H1 (cell line): ENCODE data around the gene ZNF511. TPM values are rescaled to one million over a fixed set of nuclear protein-coding genes. Genes with fewer than 3 reads are reported as not detected.

Experiments used
- CTCF ChIA-PET: fragments of 300-600 bp; sonication (Branson Sonifier 250); formaldehyde crosslinking; loops from one replicate; lab custom pipeline; 2021; ENCODE audit not compliant: partially characterized antibody; lab: Charles Lee
- POLR2A ChIA-PET: fragments of 300-600 bp; sonication (Branson Sonifier 250); formaldehyde crosslinking; loops from one replicate; lab custom pipeline; 2021; ENCODE audit warnings: inconsistent platforms; ENCODE audit not compliant: partially characterized antibody; lab: Charles Lee
- DNase-seq, 2 experiments: peaks; one replicate each; pipeline versions ENCODE4 v3.0.0 to v3.0.0-alpha.2; 2010 to 2022; ENCODE audit warnings: low spot score in 2 of 2, low read depth in 1 of 2, mixed read lengths in 1 of 2
- FAIRE-seq: peaks from 2 replicates; lab custom pipeline; 2011; peaks lifted over from hg19 to GRCh38; lab: Jason Lieb, UNC
- H2AFZ ChIP-seq: 2 replicates; pipeline ENCODE4 v1.8.1; 2012; ENCODE audit warnings: low read length, inconsistent platforms
- H2AK5ac ChIP-seq: 2 replicates; pipeline ENCODE4 v1.6.1; 2013; ENCODE audit warnings: low read depth, low read length
- H2BK120ac ChIP-seq: replicated peaks from 2 replicates; pipeline ENCODE3; 2013; ENCODE audit warnings: low read depth, low read length, inconsistent platforms
- H2BK12ac ChIP-seq: 2 replicates; pipeline ENCODE4 v1.6.1; 2013; ENCODE audit warnings: low read depth, low read length
- H2BK15ac ChIP-seq: 2 replicates; pipeline ENCODE4 v1.6.1; 2013; ENCODE audit warnings: low read length
- H2BK20ac ChIP-seq: 2 replicates; pipeline ENCODE4 v1.6.1; 2013; ENCODE audit warnings: low read length
- H2BK5ac ChIP-seq: 2 replicates; pipeline ENCODE4 v1.6.1; 2013; ENCODE audit warnings: low read depth, low read length
- H3K14ac ChIP-seq: 2 replicates; pipeline ENCODE4 v1.6.1; 2013; ENCODE audit warnings: inconsistent platforms; ENCODE audit not compliant: insufficient read length
- H3K18ac ChIP-seq: 2 replicates; pipeline ENCODE4 v1.6.1; 2013; ENCODE audit warnings: low read length; ENCODE audit errors: extremely low read depth
- H3K23ac ChIP-seq: 2 replicates; pipeline ENCODE4 v1.6.1; 2013; ENCODE audit warnings: inconsistent platforms; ENCODE audit not compliant: insufficient read length
- H3K23me2 ChIP-seq: 2 replicates; pipeline ENCODE4 v1.6.1; 2013; ENCODE audit warnings: low read depth, low read length
- H3K27ac ChIP-seq: 2 replicates; pipeline ENCODE4 v1.6.1; 2011; ENCODE audit warnings: low read depth, low read length, inconsistent platforms
- H3K27me3 ChIP-seq, 4 experiments: replicated peaks in 1 of 4; 1 replicate in 1 of 4; 2 replicates in 3 of 4; pipeline versions ENCODE4 v1.6.1 to v1.8.1; 2011 to 2013; ENCODE audit warnings: low read length in 3 of 4, mild to moderate bottlenecking in 3 of 4, inconsistent platforms in 2 of 4, mixed read lengths in 2 of 4, moderate library complexity in 1 of 4; ENCODE audit not compliant: control insufficient read depth in 3 of 4, insufficient read depth in 3 of 4; ENCODE audit errors: extremely low read depth in 1 of 4
- H3K36me3 ChIP-seq, 4 experiments: 2 replicates each; pipeline versions ENCODE4 v1.6.1 to v1.8.1; 2011 to 2013; ENCODE audit warnings: mild to moderate bottlenecking in 4 of 4, low read length in 3 of 4, moderate library complexity in 2 of 4, control low read depth in 1 of 4, inconsistent platforms in 1 of 4; ENCODE audit not compliant: insufficient read depth in 4 of 4, control insufficient read depth in 2 of 4
- H3K4ac ChIP-seq: replicated peaks from 2 replicates; pipeline ENCODE3; 2013; ENCODE audit warnings: low read length, low read depth, mixed read lengths, inconsistent platforms; ENCODE audit not compliant: insufficient read length
- H3K4me1 ChIP-seq, 4 experiments: replicated peaks in 1 of 4; 1 replicate in 1 of 4; 2 replicates in 3 of 4; pipeline versions ENCODE4 v1.6.1 to v1.8.1; 2011 to 2013; ENCODE audit warnings: low read length in 3 of 4, inconsistent platforms in 2 of 4, mixed read lengths in 1 of 4; ENCODE audit not compliant: insufficient read depth in 4 of 4, control insufficient read depth in 3 of 4
- H3K4me2 ChIP-seq, 2 experiments: 2 replicates each; pipeline versions ENCODE4 v1.6.1 to v1.8.1; 2011 to 2013; ENCODE audit warnings: low read depth in 2 of 2, low read length in 2 of 2, control low read depth in 1 of 2, inconsistent platforms in 1 of 2, mild to moderate bottlenecking in 1 of 2; ENCODE audit not compliant: insufficient read depth in 1 of 2
- H3K4me3 ChIP-seq, 4 experiments: fragments of 200-600, 300-600 bp in 1 of 4; sonication (generic), shearing (Covaris generic), sonication (Bioruptor Twin) in 1 of 4; 2 replicates each; pipeline versions ENCODE4 v1.5.1 to v1.8.1; 2011 to 2016; ENCODE audit warnings: low read length in 4 of 4, low read depth in 3 of 4, control low read depth in 2 of 4, inconsistent platforms in 2 of 4, mild to moderate bottlenecking in 2 of 4, mixed read lengths in 1 of 4, moderate library complexity in 1 of 4; ENCODE audit not compliant: insufficient read depth in 2 of 4; ENCODE audit errors: extremely low read depth in 1 of 4
- H3K56ac ChIP-seq: replicated peaks from 2 replicates; pipeline ENCODE3; 2013; ENCODE audit warnings: low read depth, mild to moderate bottlenecking, mixed read lengths, low read length, inconsistent platforms; ENCODE audit not compliant: insufficient read length
- H3K79me1 ChIP-seq: 2 replicates; pipeline ENCODE4 v1.6.1; 2013; ENCODE audit warnings: low read depth, low read length, control low read depth
- H3K79me2 ChIP-seq, 2 experiments: 2 replicates each; pipeline versions ENCODE4 v1.6.1 to v1.8.1; 2012 to 2013; ENCODE audit warnings: low read length in 2 of 2, mild to moderate bottlenecking in 2 of 2, inconsistent platforms in 1 of 2; ENCODE audit not compliant: insufficient read depth in 2 of 2, control insufficient read depth in 1 of 2
- H3K9ac ChIP-seq, 4 experiments: replicated peaks in 1 of 4; 1 replicate in 1 of 4; 2 replicates in 3 of 4; pipeline versions ENCODE4 v1.6.1 to v1.8.1; 2011 to 2013; ENCODE audit warnings: low read depth in 3 of 4, low read length in 3 of 4, control low read depth in 2 of 4, mild to moderate bottlenecking in 2 of 4, moderate library complexity in 2 of 4, inconsistent platforms in 1 of 4; ENCODE audit errors: extremely low read depth in 1 of 4
- H3K9me3 ChIP-seq, 2 experiments: 2 replicates each; pipeline versions ENCODE4 v1.6.1 to v1.8.1; 2012 to 2013; ENCODE audit warnings: mild to moderate bottlenecking in 2 of 2, moderate library complexity in 2 of 2, control low read depth in 1 of 2, inconsistent platforms in 1 of 2, low read depth in 1 of 2, low read length in 1 of 2, mixed read lengths in 1 of 2; ENCODE audit not compliant: insufficient read depth in 2 of 2
- H4K20me1 ChIP-seq, 2 experiments: replicated peaks in 1 of 2; 2 replicates each; pipeline versions ENCODE3 to v1.8.1; 2011 to 2013; ENCODE audit warnings: inconsistent platforms in 2 of 2, low read length in 2 of 2, mild to moderate bottlenecking in 1 of 2; ENCODE audit not compliant: insufficient read depth in 2 of 2, control insufficient read depth in 1 of 2
- H4K5ac ChIP-seq: 2 replicates; pipeline ENCODE4 v1.6.1; 2013; ENCODE audit warnings: low read length, low read depth, mixed read lengths, inconsistent platforms; ENCODE audit not compliant: insufficient read length
- H4K8ac ChIP-seq: 2 replicates; pipeline ENCODE4 v1.8.0; 2013; ENCODE audit warnings: mild to moderate bottlenecking, moderate library complexity, low read length, inconsistent platforms; ENCODE audit not compliant: insufficient read depth; ENCODE audit errors: extremely low read depth
- H4K91ac ChIP-seq: replicated peaks from 2 replicates; pipeline ENCODE3; 2013; ENCODE audit warnings: low read length, mixed read lengths, inconsistent platforms; ENCODE audit not compliant: insufficient read length
- BACH1 ChIP-seq: IDR thresholded peaks from 2 replicates; pipeline ENCODE4 v1.6.1; 2012; ENCODE audit warnings: low read length, improper control_type of control experiment
- BCL11A ChIP-seq, 2 experiments: IDR thresholded peaks; one replicate each; pipeline ENCODE4 v1.6.1; 2011; ENCODE audit warnings: low read depth in 2 of 2, low read length in 2 of 2, mild to moderate bottlenecking in 2 of 2
- CREB1 ChIP-seq: IDR thresholded peaks from 2 replicates; pipeline ENCODE4 v1.6.1; 2012; ENCODE audit warnings: inconsistent platforms
- CTBP2 ChIP-seq: IDR thresholded peaks from 2 replicates; pipeline ENCODE4 v1.7.0; 2011; ENCODE audit warnings: borderline replicate concordance, mild to moderate bottlenecking, moderate library complexity, mixed read lengths, low read length; ENCODE audit not compliant: insufficient read depth, insufficient read length
- GABPA ChIP-seq: IDR thresholded peaks from 2 replicates; pipeline ENCODE4 v1.6.1; 2011; ENCODE audit warnings: mild to moderate bottlenecking, low read length, moderate library complexity, borderline replicate concordance; ENCODE audit not compliant: insufficient read depth
- HDAC6 ChIP-seq: IDR thresholded peaks from one replicate; pipeline ENCODE4 v1.7.1; 2012; ENCODE audit warnings: low read depth, mild to moderate bottlenecking, inconsistent platforms, low read length, moderate library complexity
- POLR2A ChIP-seq, 2 experiments: IDR thresholded peaks; 1 replicate in 1 of 2; 2 replicates in 1 of 2; pipeline ENCODE4 v1.6.1; 2011; ENCODE audit warnings: low read depth in 2 of 2, low read length in 2 of 2, mild to moderate bottlenecking in 2 of 2; ENCODE audit errors: control extremely low read depth in 1 of 2
- POLR2AphosphoS5 ChIP-seq: IDR thresholded peaks from 2 replicates; pipeline ENCODE4 v1.6.1; 2011; ENCODE audit warnings: low read depth, low read length
- POU5F1 ChIP-seq: IDR thresholded peaks from 2 replicates; pipeline ENCODE4 v1.6.1; 2011; ENCODE audit warnings: low read depth, mild to moderate bottlenecking, low read length, moderate library complexity
- RNF2 ChIP-seq: fragments of 200-900, 300-1000 bp; sonication (generic); IDR thresholded peaks from 2 replicates; pipeline ENCODE4 v1.7.1; 2016; ENCODE audit warnings: borderline replicate concordance, low read depth, mild to moderate bottlenecking, antibody characterized with exemption, low read length; ENCODE audit not compliant: poor library complexity, severe bottlenecking; ENCODE audit errors: missing control alignments
- WGBS, 2 experiments: shearing (Covaris generic) in 1 of 2; methylation state at CpG; one replicate each; pipeline versions ENCODE4 v1.1.6 to v1.1.7; 2013 to 2015; ENCODE audit warnings: low lambda C conversion rate in 2 of 2, mixed read lengths in 2 of 2, inconsistent platforms in 1 of 2, low coverage in 1 of 2, missing lambda C conversion rate in 1 of 2; ENCODE audit not compliant: insufficient replicate concordance in 2 of 2, insufficient coverage in 1 of 2, insufficient read length in 1 of 2; ENCODE audit errors: extremely low coverage in 1 of 2, missing lambda C conversion rate in 1 of 2; 5-methylcytosine and 5-hydroxymethylcytosine counted together
- polyA plus RNA-seq, 7 experiments: library from polyadenylated mRNA; depleted of rRNA in 3 of 7; stranded (reverse) in 5 of 7; unstranded in 2 of 7; fragments of >200 nt in 5 of 7; fragments of 200-250 nt in 2 of 7; gene quantifications; 1 replicate in 5 of 7; 2 replicates in 1 of 7; 4 replicates in 1 of 7; pipeline versions ENCODE4 v1.2.1 to v1.2.3, GENCODE V29; 2011 to 2013; ENCODE audit warnings: missing spikeins in 2 of 7, mixed read lengths in 2 of 7
- total RNA-seq: library from RNA; stranded (reverse); fragmentation: NEBNext Ultra II Directional; extraction: Animal tissue kit (Norgen Biotek cat#: 25700); gene quantifications from 2 replicates; pipeline ENCODE4 v1.2.1, GENCODE V29; 2021
- TF ChIP-seq, protein P1 (sequence below): IDR thresholded peaks from 2 replicates; pipeline ENCODE4 v1.6.1; 2012; ENCODE audit warnings: low read length, inconsistent platforms

ZNF511 gene
- total and polyA plus RNA-seq, 2 of the 8 experiments (the other 6 are each of a cell fraction or from before 2014, with no cell fraction given) = 55.4 to 71.7 TPM

DNA sequence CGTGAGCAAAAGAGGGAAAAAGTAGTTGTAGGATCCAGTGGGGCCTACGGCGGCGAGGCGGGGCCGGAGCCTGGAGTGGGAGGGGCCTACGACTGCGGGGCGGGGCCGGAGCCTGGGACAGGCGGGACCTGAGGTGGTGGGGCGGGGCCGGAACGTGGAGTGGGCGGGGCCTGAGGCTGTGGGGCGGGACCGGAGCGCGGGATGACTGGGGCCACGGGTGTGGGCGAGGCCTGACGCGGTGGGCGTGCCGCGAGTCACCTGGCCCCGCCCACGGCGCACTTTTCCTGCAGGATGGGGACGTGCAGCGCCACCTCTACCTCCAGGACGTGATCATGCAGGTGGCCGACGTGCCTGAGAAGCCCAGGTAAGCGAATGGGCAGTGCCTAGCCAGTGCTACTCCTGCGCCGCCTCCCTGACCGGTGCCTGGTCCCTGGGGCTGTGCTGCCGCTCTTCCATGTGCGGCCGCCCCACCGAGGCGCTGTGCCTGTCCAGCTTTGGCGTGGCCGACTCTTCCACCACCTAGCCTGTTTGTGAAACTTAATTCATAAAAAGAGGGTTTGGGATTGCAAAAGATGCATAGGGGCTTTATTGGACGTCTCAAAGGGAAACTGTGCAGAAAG lies 496 bp downstream of the ZNF511 start:
- no peak overlapping the region for H2BK20ac ChIP-seq
- H4K8ac ChIP-seq = peak overlapping the region; percentile 89
- H3K9me3 ChIP-seq = no peaks in the 10 kb centered on the region
- peaks cover 0 to 6% (median 4%) of the 10 kb centered on the region in 4 experiments; a peak in 4 of 7 replicates for H3K4me1 ChIP-seq
- peaks cover 9% of the 10 kb centered on the region; the same call in 1 of the 2 replicates for H3K23me2 ChIP-seq
- H2BK15ac ChIP-seq = no peak overlapping the region
- H2AFZ ChIP-seq = no peak overlapping the region
- H3K79me2 ChIP-seq = peaks cover 3 to 29% of the 10 kb centered on the region in 2 experiments; a peak in 3 of 4 replicates
- no peak overlapping the region for H3K4ac ChIP-seq
- CTCF ChIA-PET = interaction anchor here (1.1 kb wide), 1 partner anchor 9 kb away, joined by 4 read pairs; no protein-coding TSS in a partner anchor
- no peak overlapping the region for H3K23ac ChIP-seq
- peak overlapping the region; percentile 84 for H2BK5ac ChIP-seq
- POLR2A ChIA-PET = no interaction called here
- H2AK5ac ChIP-seq = no peak overlapping the region
- H3K56ac ChIP-seq = peak overlapping the region; percentile 84
- FAIRE-seq (no peak), DNase-seq (peak; percentile 77 to 99)
- no peak overlapping the region for H3K14ac ChIP-seq
- H3K18ac ChIP-seq = peak overlapping the region; percentile 85
- H3K79me1 ChIP-seq = peaks cover 21% of the 10 kb centered on the region
- peak overlapping the region; percentile 88; the same call in 1 of the 2 replicates for H3K27ac ChIP-seq
- H3K4me2 ChIP-seq = peak overlapping the region; percentile 85 to 88
- no peak overlapping the region for H4K91ac ChIP-seq
- H3K36me3 ChIP-seq = peaks cover 4 to 22% (median 6%) of the 10 kb centered on the region in 4 experiments; a peak in 7 of 8 replicates
- peak overlapping the region; percentile 75 to 97 (median 76) for H3K9ac ChIP-seq
- peaks cover 5 to 12% of the 10 kb centered on the region in 2 experiments for H4K20me1 ChIP-seq
- 28% methylated on average over 36 of the region's 46 CpGs; no CpG with 5 or more reads in 1 of the 2 experiments for WGBS, 2 experiments
- H4K5ac ChIP-seq = peak overlapping the region; percentile 93
- H2BK12ac ChIP-seq = no peak overlapping the region; the same call in 1 of the 2 replicates
- peak overlapping the region; percentile 71 to 85 (median 82) for H3K4me3 ChIP-seq
- H2BK120ac ChIP-seq = no peak overlapping the region
- no peaks in the 10 kb centered on the region for H3K27me3 ChIP-seq
- TF ChIP-seq CREB1 (peak; percentile 68; the same call in 1 of the 2 replicates), POU5F1 (no peak), CTBP2 (no peak), HDAC6 (no peak), BCL11A (IDR thresholded peaks at IDR 0.05; ENCODE audit: low read depth in 2 of 2, low read length in 2 of 2) (no peak), GABPA (no peak), POLR2A (IDR thresholded peaks at IDR 0.05; ENCODE audit: control extremely low read depth in 1 of 2, low read depth in 2 of 2, low read length in 2 of 2) (peak in 1 of 2 experiments; percentile 1; a peak in 1 of 3 replicates), BACH1 (peak; percentile 49; the same call in 1 of the 2 replicates), RNF2 (no peak), POLR2AphosphoS5 (no peak)
- TF ChIP-seq, protein P1, sequence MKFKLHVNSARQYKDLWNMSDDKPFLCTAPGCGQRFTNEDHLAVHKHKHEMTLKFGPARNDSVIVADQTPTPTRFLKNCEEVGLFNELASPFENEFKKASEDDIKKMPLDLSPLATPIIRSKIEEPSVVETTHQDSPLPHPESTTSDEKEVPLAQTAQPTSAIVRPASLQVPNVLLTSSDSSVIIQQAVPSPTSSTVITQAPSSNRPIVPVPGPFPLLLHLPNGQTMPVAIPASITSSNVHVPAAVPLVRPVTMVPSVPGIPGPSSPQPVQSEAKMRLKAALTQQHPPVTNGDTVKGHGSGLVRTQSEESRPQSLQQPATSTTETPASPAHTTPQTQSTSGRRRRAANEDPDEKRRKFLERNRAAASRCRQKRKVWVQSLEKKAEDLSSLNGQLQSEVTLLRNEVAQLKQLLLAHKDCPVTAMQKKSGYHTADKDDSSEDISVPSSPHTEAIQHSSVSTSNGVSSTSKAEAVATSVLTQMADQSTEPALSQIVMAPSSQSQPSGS = no peak
